HG02943 (cell line): ENCODE data around the gene TBCD.
A peak's percentile ranks its signal among the peaks of the same experiment; 100 is the strongest.
"Not testable (repeated sequence)": the region's sequence is repeated elsewhere in the genome, so short reads cannot be mapped to it uniquely, and the experiment has no call there.

Experiments used
- ATAC-seq: cut with Tn5 transposase; IDR thresholded peaks from one replicate; pipeline ENCODE4 v1.9.1; 2021; ENCODE audit warnings: mild to moderate bottlenecking, low read depth, moderate library complexity; ENCODE audit not compliant: unreplicated experiment

The TBCD gene

DNA sequence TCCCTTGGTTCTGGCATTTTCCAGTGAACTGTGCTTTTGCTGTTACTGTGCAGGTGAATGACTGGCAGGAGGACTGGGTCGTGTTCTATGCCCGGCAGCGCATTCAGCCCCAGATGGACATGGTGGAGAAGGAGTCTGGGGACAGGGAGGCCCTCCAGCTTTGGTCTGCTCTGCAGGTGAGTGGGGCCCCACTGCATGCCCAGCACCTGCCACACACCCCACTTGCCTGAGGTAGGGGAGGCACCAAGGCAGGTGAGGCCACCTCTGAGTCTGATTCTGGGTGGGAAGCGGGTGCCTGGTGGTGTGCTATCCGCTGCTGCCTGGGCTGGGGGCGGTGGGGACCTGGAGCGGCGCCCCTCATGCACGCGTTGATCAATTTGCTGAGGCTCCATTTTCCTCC lies 25.4 kb upstream of the TBCD start:
- ATAC-seq = no peak

DNA sequence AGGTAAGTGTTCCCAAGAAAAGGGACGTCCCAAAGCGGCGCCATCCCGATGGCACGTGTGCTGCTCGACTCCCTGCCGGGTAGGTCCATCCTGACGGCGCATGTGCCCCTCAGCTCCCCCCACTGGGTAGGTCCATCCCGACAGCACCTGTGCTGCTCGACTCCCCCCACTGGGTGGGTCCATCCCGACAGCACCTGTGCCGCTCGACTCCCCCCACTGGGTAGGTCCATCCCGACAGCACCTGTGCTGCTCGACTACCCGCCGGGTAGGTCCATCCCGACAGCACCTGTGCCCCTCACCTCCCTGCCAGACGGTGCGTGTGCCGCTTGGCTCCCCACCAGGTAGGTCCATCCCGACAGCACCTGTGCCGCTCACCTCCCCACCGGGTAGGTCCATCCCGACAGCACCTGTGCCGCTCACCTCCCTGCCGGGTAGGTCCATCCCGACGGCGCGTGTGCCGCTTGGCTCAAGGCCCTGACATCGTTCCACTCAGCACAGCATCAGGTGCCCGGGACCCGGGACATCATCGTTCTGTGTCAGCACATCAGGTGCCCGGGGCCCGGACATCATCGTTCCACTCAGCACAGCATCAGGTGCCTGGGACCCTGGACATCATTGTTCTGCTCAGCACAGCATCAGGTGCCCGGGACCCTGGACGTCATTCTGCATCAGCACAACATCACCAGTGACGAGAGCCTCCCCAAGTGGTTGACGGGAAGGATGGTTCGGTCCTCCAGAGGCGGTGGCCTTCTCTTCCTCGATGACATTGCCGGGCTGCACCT lies 22.2 kb upstream of the TBCD start:
- no peak for ATAC-seq

DNA sequence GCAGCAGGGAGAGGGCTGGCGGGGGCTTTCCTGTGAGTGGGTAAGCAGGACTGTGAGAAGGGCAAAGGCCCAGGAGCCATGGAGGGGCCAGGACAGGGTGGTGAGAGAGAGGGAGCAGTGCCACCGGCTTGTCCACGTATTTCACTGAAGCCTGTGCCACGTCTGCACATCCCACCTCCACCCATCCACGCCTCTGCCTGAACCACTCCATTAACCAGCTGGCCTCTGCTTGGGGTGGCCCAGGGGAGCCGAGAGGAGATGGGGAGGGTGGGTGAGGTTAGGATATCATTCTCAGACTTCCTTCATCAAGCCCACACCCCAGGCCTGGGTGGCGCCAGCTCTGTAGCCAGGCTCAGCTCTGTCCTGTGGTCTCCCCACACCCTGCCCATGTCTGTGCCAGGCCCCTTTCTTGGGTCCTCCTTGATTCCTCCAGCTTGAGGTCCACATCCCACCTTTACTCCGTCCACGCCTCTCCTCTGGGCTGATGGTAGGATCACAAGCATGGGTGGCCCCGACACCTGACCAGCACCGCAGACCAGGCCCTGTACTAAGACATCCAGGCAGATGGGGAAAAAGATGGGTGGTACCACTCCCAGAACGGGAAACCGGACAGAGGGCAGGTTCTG lies 19.6 kb upstream of the TBCD start:
- ATAC-seq = no peak

DNA sequence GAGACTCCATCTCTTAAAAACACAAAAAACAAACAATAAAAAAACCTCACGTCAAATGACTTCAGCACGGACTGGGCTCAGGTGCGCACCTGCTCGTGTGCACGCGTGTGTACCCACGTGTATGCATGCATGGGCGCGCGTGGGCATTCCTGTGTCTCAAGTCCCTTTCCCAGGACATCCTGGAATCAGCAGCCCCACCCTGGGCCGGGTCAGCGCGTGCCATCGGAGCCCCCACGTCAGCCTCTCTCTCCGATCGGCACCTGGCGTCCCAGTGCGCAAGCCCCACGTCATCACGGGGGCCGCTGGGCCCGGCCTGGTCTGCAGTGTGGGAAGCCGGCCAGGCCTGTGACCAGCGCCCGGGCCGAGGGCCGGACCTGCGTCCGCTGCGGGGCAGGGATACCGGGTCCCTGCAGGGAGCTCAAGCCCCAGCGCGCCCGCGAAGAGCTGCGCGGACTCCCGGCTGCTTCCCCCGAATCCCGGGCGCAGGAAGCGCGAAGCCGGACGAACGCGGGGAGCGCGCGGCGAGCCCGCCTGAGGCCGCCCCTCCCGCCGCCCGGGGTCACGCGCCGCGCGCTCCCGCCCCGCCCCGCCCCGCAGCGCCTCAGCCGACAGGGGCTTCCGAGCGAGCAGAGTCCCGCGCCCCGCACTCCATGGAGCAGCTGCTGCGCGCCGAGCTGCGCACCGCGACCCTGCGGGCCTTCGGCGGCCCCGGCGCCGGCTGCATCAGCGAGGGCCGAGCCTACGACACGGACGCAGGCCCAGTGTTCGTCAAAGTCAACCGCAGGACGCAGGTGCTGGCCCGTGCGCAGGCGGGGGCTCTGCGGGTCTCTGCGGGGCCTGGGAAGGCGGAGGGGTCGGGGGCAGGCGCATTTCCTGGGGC lies 16.6 kb upstream of the TBCD start, which contains the start of gene FN3K:
TSS of gene FN3K (plus strand) at position 629 of the 880 bp plus-strand sequence. CDS start at position 651, 22 bp downstream.
- ATAC-seq = no peak

DNA sequence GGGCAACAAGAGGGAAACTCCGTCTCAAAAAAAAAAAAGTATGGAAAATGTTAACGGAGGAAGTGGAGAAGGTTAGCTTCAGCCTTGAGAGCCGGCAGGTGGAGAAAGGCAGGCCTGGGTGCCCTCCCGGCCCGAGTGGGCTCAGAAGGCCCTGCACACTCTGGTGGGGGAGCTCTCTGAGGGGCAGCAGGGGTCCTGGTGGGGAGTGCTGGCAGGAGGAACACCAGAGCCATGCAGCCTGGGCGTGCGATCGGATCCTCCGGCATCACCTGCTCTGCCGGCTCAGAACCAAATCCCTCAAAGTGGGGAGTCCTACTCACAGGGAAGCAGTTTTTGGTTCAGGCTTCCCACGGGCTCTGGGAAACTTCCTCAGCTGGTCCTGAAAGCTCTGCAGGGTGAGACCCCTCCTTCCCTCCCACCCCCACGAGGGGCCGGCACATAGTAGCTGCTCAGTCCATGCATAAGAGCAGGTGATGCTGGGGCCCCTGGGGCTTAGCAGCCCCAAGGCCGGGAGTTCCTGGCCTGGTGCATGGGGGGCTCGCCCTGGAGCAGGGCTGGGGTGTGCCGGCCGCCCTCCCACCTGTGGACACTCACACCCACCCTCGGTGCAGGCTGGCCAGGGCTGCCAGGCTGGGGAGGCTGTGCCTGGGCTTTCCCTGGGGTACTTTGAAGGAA lies 15.2 kb upstream of the TBCD start:
- no peak for ATAC-seq

DNA sequence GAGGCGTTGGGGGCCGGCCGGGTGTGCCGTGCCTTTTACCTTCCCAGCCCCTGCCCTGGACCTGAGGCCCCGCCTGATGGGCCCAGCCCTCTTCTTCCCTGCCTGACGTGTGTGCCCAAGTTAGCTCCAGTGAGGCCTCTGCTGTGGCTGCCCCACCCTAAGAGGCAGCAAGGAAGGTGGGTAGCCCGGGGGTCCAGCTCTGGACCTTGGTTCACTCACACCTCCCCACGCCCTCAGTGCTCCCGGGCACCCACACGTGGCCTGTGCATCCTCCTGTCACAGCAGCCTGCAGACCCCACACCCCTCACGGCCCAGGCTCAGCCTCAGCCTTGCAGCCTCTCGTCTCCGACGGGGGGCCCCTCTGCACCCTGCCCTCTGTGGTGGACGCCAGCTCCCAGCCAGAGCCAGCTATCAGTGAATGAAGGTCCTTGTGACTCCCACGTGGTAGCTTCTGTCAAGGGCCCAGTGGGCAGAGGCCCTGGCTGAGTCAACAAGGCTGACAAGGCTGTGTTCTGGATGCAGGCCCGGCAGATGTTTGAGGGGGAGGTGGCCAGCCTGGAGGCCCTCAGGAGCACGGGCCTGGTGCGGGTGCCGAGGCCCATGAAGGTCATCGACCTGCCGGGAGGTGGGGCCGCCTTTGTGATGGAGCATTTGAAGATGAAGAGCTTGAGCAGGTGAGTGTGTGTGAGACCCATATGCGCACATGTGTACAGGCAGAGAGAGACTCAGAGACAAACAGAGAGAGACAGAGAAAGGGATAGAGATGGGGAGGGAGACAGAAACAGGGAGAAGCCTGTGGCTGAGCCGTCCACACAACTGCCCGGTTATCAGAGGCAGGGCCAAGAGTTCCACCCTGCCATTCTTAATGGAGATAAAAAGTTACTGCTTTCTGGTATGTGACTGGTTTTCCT lies 13.6 kb upstream of the TBCD start:
- no peak for ATAC-seq

DNA sequence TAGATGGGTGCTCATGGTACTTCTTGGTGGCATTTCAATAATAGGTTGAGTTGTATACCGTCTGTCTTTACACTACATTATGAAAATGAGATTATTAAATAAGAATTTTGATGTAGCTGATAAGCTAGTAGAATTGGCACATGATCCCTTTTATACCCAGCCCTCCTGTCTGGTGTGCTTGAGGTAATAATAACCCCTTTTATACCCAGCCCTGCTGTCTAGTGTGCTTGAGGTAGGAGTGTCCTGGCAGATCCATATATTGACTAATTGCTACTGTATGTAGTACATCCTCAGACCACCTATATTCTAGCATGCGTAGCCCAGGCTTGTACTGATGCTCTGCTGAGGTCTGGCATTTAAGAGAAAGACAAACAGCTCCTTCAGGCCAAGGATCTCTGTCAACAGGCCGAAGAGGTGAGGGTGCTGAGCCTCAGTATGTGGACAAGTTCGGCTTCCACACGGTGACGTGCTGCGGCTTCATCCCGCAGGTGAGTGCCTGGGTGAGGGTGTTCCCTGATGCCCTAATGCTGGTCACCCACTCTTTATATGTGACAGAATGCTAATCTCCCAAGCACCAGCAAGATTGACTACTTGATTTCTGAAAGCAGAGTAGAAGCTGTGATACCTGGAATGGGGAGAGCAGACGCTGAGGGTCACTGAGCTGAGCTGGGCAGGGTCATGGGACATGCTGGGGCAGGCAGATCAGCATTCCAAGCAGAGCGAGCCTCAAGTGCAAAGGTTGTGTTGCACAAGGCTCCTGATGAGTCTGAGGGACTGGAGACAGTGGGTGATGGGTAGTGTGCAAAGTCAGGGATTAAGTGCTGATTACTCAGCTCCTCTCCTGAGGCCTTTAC lies 10.7 kb upstream of the TBCD start:
- no peak for ATAC-seq

DNA sequence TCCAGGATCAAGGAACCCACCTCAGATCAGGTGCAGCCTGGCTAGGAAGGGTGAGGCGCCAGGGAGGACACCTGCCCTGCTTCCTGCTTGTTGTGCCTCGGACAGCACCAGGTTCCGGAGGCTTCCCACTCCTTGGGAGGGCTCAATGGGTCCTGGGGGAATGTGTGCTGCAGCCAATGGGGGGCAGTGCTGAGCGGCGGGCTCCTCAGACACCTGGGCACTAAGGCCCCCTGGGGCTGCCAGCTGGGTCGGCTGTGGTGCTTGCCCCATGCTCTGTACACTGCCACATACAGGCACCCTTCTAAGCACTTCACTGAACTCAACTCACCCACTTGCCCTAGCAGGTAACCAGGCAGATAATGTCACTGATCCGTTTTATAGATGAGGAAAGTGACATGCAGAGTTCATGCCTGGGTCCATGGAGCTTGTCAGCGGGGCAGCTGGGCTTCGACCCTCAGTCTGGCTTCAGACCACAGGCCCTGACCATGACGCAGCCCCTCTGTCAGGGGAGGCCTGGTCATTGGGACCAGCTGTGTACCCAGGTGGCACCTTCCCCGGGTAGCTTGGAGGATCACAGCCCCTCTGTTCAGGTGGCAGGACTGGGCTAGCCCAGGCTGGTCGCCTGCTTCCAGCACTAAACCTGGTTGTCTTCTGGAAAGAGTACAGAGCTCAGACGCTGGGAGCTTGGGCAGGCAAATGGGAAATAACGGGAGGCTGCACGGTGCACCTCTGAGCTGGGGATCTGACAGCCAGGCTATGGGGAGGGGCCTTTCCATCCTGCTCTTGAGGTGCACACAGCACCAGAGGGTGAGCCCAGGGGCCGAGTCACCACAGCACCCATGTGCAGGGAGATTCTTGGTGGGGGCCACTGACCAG lies 8.3 kb upstream of the TBCD start:
- ATAC-seq = no peak

DNA sequence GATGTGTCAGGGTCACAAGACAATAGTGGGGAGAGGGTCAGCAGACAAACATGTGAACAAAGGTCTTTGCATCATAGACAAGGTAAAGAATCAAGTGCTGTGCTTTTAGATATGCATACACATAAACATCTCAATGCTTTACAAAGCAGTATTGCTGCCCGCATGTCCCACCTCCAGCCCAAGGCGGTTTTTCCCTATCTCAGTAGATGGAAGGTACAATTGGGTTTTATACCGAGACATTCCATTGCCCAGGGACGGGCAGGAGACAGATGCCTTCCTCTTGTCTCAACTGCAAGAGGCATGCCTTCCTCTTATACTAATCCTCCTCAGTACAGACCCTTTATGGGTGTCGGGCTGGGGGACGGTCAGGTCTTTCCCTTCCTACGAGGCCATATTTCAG lies 7.1 kb upstream of the TBCD start:
- ATAC-seq = not testable (repeated sequence)

DNA sequence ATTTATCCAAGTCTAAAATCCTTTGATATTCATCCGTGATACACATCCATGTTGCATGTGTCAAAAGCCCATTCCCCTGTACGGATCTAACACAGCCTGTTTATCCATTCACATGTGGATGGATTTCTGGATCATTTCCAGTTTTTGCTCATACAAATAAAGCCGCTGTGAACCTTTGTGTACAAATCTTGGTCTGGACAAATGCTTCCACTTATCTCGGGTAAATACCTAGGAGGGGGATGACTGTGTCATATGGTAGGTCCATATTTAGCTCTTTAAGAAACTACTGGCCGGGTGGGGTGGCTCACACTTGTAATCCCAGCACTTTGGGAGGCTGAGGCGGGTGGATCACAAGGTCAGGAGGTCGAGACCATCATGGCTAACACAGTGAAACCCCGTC lies 6.3 kb upstream of the TBCD start:
- ATAC-seq = no peak

DNA sequence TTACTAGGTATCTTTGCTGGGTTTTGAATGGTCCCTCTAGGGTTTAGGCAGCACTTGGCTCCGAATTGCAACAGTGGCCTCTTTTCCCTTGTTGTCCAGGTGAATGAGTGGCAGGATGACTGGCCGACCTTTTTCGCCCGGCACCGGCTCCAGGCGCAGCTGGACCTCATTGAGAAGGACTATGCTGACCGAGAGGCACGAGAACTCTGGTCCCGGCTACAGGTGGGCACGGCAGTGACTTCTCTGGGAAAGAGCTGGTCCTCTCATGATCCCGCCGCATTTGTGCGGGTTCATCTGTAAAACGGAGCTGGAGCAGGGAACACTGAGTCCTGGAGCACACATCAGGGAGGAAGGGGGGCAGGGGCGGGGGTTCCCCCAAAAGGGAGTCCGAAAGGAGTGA lies 3.1 kb upstream of the TBCD start:
- no peak for ATAC-seq

DNA sequence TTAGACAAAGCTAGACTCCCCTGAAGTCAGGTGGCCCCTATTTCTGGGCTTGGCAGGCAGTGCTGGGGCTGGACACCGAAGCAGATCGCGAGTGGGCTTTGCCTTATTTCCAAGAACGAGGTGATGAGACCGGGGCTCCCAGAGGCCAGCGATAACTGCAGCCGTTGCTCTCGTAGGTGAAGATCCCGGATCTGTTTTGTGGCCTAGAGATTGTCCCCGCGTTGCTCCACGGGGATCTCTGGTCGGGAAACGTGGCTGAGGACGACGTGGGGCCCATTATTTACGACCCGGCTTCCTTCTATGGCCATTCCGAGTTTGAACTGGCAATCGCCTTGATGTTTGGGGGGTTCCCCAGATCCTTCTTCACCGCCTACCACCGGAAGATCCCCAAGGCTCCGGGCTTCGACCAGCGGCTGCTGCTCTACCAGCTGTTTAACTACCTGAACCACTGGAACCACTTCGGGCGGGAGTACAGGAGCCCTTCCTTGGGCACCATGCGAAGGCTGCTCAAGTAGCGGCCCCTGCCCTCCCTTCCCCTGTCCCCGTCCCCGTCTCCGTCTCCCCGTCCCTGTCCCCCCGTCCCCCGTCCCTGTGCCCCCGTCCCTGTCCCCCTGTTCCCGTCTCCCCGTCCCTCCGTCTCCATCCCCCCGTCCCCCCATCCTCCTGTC lies 1.5 kb upstream of the TBCD start:
- no peak for ATAC-seq

DNA sequence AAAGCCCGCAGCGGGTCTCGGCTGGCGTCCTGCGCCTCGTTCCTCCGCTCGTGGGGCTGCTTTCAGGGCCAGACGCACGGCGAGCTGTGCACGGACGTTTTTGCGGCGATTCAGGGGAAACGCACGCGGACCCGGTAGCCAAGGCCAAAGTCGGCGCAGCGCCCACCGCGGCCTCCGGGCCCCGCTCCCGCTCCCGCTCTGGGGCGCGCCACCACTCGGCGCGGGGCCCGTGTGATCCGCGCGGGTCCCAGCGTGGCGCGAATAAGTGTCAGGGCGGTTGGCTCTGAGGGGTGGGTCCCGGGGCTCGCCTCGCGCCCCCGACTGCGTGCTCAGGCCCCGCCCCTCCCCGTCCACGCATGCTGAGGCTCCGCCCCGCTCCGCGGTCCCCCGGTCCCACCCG lies 694 bp upstream of the TBCD start:
- no peak for ATAC-seq

DNA sequence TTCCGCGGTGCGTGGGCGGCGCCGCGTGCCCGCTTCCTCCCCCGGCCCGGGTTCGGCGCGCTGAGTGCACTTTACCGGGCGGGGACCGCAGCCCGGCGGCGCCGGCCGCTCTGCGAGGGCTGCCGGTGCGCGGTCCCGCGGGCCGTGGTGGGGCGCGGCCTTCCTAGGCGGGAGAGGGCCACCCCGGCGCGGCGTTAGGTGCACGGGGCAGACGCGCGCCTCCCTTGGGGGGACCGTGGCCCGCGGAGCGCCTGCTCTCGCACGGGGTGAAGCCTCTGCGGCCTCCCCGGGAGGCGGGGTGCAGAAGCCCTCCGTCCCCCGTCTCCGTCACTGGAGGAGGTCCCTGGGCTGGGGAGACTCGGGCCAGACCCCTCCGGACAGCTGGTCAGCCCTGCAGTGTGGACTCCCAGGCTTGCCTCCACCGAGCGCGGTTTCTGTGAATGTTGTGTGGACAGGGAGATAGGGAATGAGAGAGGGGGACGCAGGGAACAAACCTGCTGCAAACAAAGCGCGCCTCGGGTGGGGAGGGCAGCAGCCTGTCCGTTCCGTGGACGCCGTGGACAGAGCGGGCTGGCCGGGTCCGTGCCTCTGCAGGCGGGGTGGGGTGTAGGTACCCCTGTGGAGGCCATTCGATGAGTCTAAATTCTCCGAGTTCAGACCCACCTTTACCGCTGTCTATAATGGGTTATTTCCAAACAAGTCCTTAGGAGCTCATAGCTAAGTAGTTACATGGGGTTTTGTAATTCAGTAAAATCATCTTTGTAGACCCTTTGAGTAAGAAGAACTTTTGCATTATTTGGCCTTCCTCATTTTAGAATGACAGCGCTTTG lies 721 bp downstream of the TBCD start:
- peak; percentile 15 for ATAC-seq

DNA sequence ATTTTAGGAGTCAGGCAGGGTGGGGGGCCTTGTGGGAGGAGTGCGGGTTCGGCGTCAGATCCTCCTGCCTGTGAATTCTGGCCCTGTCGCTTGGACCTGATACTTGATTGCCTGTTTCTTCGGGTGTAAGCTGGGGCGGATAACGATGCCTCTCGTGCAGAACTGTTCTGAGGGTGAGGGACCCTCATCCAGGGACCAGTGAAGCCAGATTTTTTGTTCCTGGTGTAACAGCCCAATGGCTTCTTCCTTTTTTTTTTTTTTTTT lies 1.3 kb downstream of the TBCD start:
- no peak for ATAC-seq

DNA sequence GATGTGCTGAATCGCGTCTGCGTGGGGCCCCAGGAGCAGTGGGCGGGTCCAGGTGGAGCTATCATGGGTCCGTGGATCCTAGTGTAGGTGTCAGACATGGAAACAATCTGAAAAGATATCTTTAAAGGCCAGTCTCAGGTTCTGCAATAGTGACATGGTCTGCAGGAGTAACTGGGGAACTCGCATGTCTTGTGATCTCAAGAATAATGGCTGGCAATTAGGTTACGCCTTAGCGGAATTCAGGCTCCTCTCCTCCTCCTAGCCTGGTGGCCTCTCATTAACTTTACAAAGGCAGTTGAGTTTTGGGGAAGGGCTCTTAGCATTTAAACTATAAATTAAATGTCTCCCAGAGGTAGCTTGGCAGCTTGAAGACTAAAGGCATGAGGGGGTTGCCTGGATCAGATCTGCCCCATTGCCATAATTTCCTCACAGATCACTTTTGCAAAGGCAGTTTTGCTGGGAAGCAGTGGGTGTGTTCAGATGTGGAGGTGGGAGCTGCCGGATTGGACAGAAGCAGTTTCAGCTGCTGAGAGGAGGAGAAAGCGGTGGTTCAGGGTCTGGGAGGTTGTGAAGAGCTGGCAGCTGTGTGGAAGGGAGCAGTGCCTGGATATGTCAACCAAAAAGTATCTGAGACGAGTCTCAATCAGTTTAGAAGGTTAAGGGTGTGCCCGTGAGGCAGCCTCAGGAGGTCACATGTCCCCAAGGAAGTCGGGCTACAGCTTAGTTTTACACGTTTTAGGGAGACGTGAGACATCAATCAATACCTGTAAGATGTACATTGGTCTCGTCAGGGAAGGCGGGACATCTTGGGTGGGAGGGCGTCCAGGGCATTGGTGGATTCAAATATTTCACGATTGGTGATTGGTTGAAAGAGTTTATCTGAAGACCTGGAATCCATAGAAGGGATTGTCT lies 2.7 kb downstream of the TBCD start:
- no peak for ATAC-seq
